Hematopoietic multipotent progenitor cell treated with erythropoietin and hydrocortisone succinate and interleukin-3 and kit ligand, for 15 days (in vitro differentiated cells): Measurements from ENCODE around the gene IBA57.

ENCODE experiments used
- DNase-seq: peaks from one replicate; pipeline ENCODE4 v3.0.0-alpha.2; 2015; ENCODE audit warnings: low spot score

The IBA57 gene

GRCh38 chr1:228156941-228157728 lies 8.5 kb upstream of the IBA57 start:
- DNase-seq = no peak

GRCh38 chr1:228157729-228158126 lies 7.9 kb upstream of the IBA57 start:
- no peak for DNase-seq

- no peak for DNase-seq
Measured at GRCh38 chr1:228158151-228159007, 7.2 kb upstream of the IBA57 start.

- no peak for DNase-seq
Measured at GRCh38 chr1:228159008-228159665, 6.5 kb upstream of the IBA57 start.

GRCh38 chr1:228160201-228160761 lies 5.3 kb upstream of the IBA57 start:
- DNase-seq = no peak

DNA sequence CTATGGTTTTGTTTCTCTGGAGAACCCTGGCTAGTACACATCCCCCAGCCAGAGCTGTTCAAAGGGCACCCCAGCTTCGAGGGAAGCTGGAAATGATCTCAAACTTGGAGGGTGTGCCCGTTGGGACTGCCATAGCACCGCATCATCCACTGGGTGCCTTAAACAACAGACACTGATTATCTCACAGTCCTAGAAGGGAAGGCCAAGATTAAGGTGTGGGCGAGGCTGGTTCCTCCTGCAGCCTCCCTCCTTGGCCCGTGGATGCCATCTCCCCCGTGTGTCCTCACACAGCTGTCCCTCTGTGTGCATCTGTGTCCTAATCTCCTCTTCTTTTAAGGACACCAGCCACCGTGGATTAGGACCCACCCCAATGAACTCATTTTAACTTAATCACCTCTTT lies 4.2 kb upstream of the IBA57 start:
- peak; percentile 47 for DNase-seq

GRCh38 chr1:228161866-228162265 lies 3.7 kb upstream of the IBA57 start:
- DNase-seq = no peak

GRCh38 chr1:228162286-228163006 lies 3.2 kb upstream of the IBA57 start:
- no peak for DNase-seq

DNA sequence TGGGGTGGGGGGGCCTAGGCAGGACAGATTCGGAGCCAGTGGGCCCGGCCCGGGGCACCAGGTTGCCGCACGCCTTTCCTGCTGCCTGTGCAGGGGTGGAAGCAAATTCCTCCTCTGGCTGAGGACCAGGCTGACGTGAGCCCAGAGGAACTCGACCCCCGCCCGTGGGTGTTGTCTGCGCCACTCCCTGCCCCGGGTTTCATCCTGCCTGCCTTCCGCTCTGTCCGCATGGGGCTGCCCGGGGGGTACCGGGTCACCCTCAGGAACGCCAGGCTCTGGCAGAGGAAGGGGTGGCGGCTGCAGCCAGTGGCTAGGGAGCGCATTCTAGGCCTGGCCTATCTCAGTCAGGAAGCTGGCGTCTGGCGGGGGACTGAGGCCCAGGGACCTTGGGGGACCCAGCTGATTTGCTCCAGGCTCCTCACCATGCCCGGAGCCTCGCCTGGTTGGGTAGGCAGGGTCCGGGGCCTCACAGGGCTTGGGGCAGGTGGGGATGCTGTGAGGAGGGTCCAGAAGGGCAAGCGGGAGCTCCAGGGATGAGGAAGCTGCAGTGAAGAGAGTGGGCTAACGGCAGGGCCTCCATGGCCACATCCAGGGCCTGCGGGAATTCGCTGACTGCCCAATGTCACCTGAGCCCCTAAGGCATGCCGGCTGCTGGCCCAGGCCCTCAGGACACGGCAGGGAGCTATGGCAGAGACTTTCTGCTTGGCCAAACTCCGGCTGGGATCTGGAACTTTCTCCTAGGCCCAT lies 2.4 kb upstream of the IBA57 start:
- no peak for DNase-seq

GRCh38 chr1:228163776-228164519 lies 1.7 kb upstream of the IBA57 start:
- no peak for DNase-seq

GRCh38 chr1:228164561-228165371 lies 838 bp upstream of the IBA57 start:
- DNase-seq = no peak

DNA sequence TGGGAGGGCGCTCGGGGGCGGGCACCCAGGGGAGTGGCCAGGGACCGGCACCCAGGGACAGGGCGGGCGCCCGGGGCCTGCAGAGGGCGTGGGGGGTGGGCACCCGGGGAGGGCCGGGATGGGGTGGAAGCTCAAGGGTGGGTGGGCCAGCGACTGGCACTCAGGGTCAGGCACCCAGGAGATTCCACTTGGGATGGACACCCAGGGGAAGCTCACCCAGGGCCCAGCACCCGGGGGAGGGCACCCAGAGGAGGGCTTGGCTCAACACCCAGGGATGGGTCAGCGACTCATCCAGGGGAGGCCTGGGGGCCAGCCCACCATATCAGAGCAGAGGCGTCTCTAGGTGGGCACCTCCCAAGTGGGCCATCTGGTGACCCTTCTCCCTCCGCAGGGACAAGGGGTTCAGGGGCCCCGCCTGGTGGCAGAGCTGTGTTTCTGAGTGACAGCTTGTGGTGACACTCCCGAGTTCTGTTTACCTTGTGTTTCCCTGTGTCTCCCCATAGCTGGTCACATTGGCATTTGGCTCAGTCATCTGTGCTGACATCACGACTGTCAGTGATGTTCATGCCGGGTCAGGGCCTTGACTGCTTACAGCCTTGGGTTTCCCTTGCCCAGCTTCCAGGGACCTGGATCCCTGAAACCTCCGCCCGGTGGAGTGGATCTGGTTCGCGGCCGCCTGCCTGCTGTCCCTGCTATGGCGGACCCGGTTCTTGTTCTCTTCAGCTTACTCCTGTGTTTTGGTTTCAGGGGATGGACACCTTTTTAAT lies 749 bp downstream of the IBA57 start:
- peak; percentile 91 for DNase-seq

DNA sequence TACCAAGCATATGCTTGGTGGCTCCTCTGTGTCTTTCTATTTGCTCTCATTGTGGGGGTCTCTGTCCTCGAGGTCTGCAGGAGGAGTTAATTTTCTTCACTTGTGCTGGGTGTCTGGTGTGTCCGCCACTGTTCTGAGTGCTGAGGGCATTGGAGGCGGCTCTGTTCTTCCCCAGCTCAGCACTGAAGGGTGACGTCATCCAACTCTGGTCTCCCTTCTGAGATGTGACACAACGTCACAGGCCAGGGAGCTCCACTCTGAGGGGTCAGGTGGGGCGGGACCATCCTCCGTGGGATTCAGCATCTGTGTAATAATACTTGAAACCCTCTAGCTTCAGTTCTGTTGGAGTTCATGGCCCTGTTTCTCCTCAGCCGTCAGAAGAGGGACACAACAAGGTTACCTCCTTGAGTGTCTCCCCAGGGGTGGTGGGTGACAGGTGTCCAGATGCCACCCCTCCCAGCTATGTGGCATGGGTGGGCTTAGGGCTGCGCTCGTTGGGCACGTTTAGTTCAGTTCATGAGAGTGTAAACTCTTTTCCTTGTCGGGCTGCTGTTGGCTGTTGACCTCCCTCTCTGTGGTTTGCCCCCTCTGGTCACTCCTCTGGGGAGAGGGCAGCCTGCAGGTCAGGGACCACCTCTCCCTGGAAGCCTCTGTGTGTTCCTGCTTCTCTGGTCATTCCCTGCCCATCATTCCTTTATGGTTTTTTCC lies 3.1 kb downstream of the IBA57 start:
- DNase-seq = no peak

DNA sequence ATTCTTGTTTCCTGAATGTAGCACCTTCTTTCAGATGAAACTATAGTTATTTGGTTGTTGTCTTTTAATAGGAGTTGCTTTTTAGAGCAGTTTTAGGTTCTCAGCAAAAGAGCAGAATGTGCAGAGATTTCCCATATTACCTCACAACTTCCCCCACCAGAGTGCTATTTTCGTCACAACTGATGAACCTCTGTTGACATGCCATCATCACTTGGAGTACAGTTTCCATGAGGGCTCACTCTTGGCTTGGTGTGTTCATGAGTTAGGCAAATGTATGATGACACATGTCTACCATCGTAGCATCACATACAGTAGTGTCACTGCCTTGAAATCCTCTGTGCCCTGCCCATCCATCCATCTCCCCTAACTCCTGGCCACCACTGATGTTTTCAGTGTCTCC lies 3.7 kb downstream of the IBA57 start:
- DNase-seq = no peak

DNA sequence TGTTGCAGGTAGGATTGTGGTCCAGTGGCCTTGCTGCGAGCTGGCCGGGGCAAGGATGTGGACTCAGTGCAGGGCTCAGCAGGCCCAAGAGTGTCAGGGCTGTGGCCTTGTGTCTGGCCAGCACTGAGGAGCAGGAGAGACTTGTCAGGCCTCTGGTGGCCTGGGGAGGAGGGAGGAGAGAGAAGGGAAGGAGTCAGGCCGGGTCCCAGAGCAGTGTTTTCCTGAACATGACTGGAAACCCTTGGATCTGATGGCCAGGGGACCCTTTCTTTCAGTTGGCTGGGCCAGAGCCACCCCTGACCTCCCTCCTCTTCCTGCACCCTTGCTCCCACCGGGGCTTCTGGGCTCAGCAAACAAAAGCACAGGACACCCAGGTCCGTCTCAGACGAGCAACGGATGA lies 5.1 kb downstream of the IBA57 start:
- no peak for DNase-seq

DNA sequence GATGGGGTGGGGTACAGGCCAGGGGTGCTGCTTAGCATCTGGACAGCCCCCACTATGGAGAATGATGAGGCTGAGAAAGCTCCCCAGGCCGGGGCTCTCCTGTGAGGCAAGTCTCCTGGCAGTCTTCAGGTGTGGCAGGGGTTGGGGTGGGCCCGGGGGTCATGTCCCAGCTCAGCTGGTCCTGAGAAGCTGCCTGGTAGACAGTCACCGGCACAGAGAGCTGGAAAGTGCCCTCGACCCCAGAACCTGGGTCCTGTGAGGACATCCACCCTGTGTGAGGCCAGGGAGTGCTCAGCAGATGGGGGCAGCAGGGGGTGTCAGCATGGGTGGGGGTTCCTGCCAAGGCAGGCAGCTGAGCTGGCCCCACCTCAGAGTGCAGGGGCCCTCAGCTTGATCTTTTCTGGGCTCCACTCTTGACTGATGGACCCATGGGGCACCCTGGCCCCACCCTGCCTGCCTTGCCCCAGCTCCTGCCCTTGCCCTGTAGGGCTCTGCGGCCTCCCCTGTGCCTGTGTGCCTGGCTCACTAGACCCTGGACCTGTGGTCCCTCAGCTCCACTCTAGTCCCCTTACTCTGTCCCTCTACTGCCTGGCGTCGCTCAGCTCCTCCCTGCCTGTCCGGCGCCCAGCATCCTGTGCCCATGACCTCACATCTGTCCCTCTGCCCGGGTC lies 5.8 kb downstream of the IBA57 start:
- no peak for DNase-seq
